Hepatocyte (in vitro differentiated cells): ENCODE measurements around the gene MET. TPM values are rescaled to one million over a fixed set of nuclear protein-coding genes. Genes with fewer than 3 reads are reported as not detected.

Experiments
- DNase-seq: peaks from one replicate; pipeline ENCODE4 v3.0.0-alpha.2; 2016; ENCODE audit warnings: low spot score
- H2AFZ ChIP-seq: fragments of 200-600 bp; sonication (generic); 2 replicates; pipeline ENCODE4 v1.6.0; 2016; ENCODE audit warnings: antibody characterized with exemption, mild to moderate bottlenecking
- H3K27ac ChIP-seq: fragments of 200-600 bp; sonication (generic); 2 replicates; pipeline ENCODE4 v1.5.1; 2016; ENCODE audit warnings: mild to moderate bottlenecking
- H3K27me3 ChIP-seq: fragments of 200-600 bp; sonication (generic); 2 replicates; pipeline ENCODE4 v1.6.1; 2016
- H3K36me3 ChIP-seq: fragments of 200-600 bp; sonication (generic); replicated peaks from 2 replicates; pipeline ENCODE4 v1.5.1; 2016; ENCODE audit warnings: low read depth; ENCODE audit not compliant: insufficient read depth
- H3K4me1 ChIP-seq: fragments of 200-600 bp; sonication (generic); 2 replicates; pipeline ENCODE4 v1.5.1; 2016; ENCODE audit warnings: mild to moderate bottlenecking, moderate library complexity; ENCODE audit not compliant: insufficient read depth
- H3K4me2 ChIP-seq: fragments of 200-600 bp; sonication (generic); 2 replicates; pipeline ENCODE4 v1.6.0; 2016
- H3K4me3 ChIP-seq: fragments of 200-600 bp; sonication (generic); 2 replicates; pipeline ENCODE4 v1.5.1; 2016; ENCODE audit warnings: mild to moderate bottlenecking
- H3K79me2 ChIP-seq: fragments of 200-600 bp; sonication (generic); 2 replicates; pipeline ENCODE4 v1.6.0; 2017; ENCODE audit warnings: mild to moderate bottlenecking
- H3K9me2 ChIP-seq: fragments of 200-600 bp; sonication (generic); replicated peaks from 2 replicates; pipeline ENCODE4 v1.6.0; 2017; ENCODE audit warnings: mild to moderate bottlenecking; ENCODE audit not compliant: insufficient read depth
- H3K9me3 ChIP-seq: fragments of 200-600 bp; sonication (generic); 2 replicates; pipeline ENCODE4 v1.5.1; 2016; ENCODE audit warnings: low read depth, mild to moderate bottlenecking
- H4K20me1 ChIP-seq: fragments of 200-600 bp; sonication (generic); 2 replicates; pipeline ENCODE4 v1.6.0; 2016; ENCODE audit warnings: mild to moderate bottlenecking; ENCODE audit not compliant: insufficient read depth, poor library complexity, severe bottlenecking
- CTCF ChIP-seq: fragments of 200-600 bp; sonication (generic); IDR thresholded peaks from 2 replicates; pipeline ENCODE4 v1.5.1; 2016; ENCODE audit warnings: antibody characterized with exemption, mild to moderate bottlenecking; ENCODE audit not compliant: poor library complexity
- EZH2 ChIP-seq: fragments of 200-600 bp; sonication (generic); IDR thresholded peaks from 2 replicates; pipeline ENCODE4 v1.6.1; 2016; ENCODE audit warnings: antibody characterized with exemption, mild to moderate bottlenecking, borderline replicate concordance
- EZH2phosphoT487 ChIP-seq: fragments of 200-600 bp; sonication (generic); IDR thresholded peaks from one replicate; pipeline ENCODE4 v1.6.1; 2018; ENCODE audit warnings: antibody characterized with exemption, mild to moderate bottlenecking, low read depth, moderate library complexity; ENCODE audit not compliant: unreplicated experiment, severe bottlenecking
- WGBS: methylation state at CpG from one replicate; pipeline ENCODE4 v1.1.6; 2016; ENCODE audit warnings: low lambda C conversion rate; ENCODE audit errors: missing lambda C conversion rate; 5-methylcytosine and 5-hydroxymethylcytosine counted together
- polyA plus RNA-seq: library from polyadenylated mRNA; unstranded; fragments of >200 nt; fragmentation: Nextera tagmentation; extraction: Ambion mirVana; gene quantifications from 2 replicates; pipeline ENCODE4 v1.2.1, GENCODE V29; 2016
- total RNA-seq: library from RNA; depleted of rRNA; stranded (reverse); fragments of >200 nt; gene quantifications from 2 replicates; pipeline ENCODE4 v1.2.3, GENCODE V29; 2014

MET gene
- total and polyA plus RNA-seq, 2 experiments from 2014 or later = 12.7 to 35.7 TPM

- no peaks in the 10 kb centered on the region for H4K20me1 ChIP-seq
- no peak for DNase-seq
- no peaks in the 10 kb centered on the region for H3K27me3 ChIP-seq
- H3K4me3 ChIP-seq = no peak overlapping the region
- H3K9me3 ChIP-seq = no peaks in the 10 kb centered on the region
- no peaks in the 10 kb centered on the region for H3K9me2 ChIP-seq
- no peak overlapping the region for H2AFZ ChIP-seq
- H3K79me2 ChIP-seq = peaks cover 7% of the 10 kb centered on the region
- H3K4me2 ChIP-seq = no peak overlapping the region
- H3K36me3 ChIP-seq = no peaks in the 10 kb centered on the region
- no peak for TF ChIP-seq CTCF
- no peak for TF ChIP-seq EZH2phosphoT487
- no peak for TF ChIP-seq EZH2
- no peak overlapping the region for H3K27ac ChIP-seq
- 86% methylated on average over 4 of the region's 4 CpGs for WGBS
- no peaks in the 10 kb centered on the region for H3K4me1 ChIP-seq
These were observed 39.8 kb downstream of the MET start for GRCh38 chr7:116711790-116712189.

GRCh38 chr7:116713500-116713899, 41.5 kb downstream of the MET start:
- no peak overlapping the region for H3K4me2 ChIP-seq

GRCh38 chr7:116713918-116714317, 41.9 kb downstream of the MET start:
- Histone ChIP-seq H4K20me1 (no peaks in the 10 kb centered on the region), H3K4me2 (no peak overlapping the region), H3K79me2 (peaks cover 4% of the 10 kb centered on the region)

More at GRCh38 chr7:116713500-116713899, 41.5 kb downstream of the MET start:
- no peaks in the 10 kb centered on the region for H4K20me1 ChIP-seq
- H3K9me2 ChIP-seq = no peaks in the 10 kb centered on the region
- no peaks in the 10 kb centered on the region for H3K36me3 ChIP-seq
- H2AFZ ChIP-seq = no peak overlapping the region
- no peaks in the 10 kb centered on the region for H3K27me3 ChIP-seq
- H3K79me2 ChIP-seq = peaks cover 4% of the 10 kb centered on the region
- no peaks in the 10 kb centered on the region for H3K9me3 ChIP-seq
- WGBS = 84% methylated on average over 4 of the region's 4 CpGs
- no peaks in the 10 kb centered on the region for H3K4me1 ChIP-seq
- no peak overlapping the region for H3K27ac ChIP-seq
- no peak for TF ChIP-seq EZH2
- TF ChIP-seq EZH2phosphoT487 = no peak
- TF ChIP-seq CTCF = no peak
- no peak overlapping the region for H3K4me3 ChIP-seq
- DNase-seq = no peak

More at GRCh38 chr7:116713918-116714317, 41.9 kb downstream of the MET start:
- H3K9me3 ChIP-seq = no peaks in the 10 kb centered on the region
- no peak overlapping the region for H3K4me3 ChIP-seq
- no peak for TF ChIP-seq EZH2phosphoT487
- no peak for TF ChIP-seq CTCF
- no peak for TF ChIP-seq EZH2
- no peak overlapping the region for H3K27ac ChIP-seq
- H3K27me3 ChIP-seq = no peaks in the 10 kb centered on the region
- H2AFZ ChIP-seq = no peak overlapping the region
- H3K4me1 ChIP-seq = no peaks in the 10 kb centered on the region
- no peak for DNase-seq
- no peaks in the 10 kb centered on the region for H3K36me3 ChIP-seq
- no peaks in the 10 kb centered on the region for H3K9me2 ChIP-seq
